ENCODE data around the gene DSCAM.

DNA sequence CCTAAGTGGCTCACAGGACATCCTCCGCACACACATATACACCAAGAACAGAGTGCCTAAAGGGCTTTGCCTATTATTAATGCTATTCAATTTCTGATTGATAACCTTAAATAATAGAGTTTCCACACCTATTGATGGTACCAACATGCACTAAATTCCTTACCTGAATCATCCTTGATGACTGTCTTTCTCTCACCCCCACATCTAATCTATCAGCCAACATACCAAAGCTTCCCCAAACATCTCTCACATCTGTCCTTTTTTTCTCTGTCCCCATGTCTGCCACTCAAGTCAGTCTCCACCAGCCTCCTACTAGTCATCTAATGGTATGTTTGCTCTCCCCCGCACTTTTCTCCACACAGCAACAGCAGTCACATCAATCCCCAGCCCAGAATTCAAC, 174.4 kb downstream of the DSCAM start:
- TF ChIP-seq POLR2A (IDR thresholded peaks at IDR 0.05) (no peak), POLR2AphosphoS5 (IDR thresholded peaks at IDR 0.05) (no peak), EP300 (IDR thresholded peaks at IDR 0.05) (no peak)
- TF ChIP-seq, protein P1, sequence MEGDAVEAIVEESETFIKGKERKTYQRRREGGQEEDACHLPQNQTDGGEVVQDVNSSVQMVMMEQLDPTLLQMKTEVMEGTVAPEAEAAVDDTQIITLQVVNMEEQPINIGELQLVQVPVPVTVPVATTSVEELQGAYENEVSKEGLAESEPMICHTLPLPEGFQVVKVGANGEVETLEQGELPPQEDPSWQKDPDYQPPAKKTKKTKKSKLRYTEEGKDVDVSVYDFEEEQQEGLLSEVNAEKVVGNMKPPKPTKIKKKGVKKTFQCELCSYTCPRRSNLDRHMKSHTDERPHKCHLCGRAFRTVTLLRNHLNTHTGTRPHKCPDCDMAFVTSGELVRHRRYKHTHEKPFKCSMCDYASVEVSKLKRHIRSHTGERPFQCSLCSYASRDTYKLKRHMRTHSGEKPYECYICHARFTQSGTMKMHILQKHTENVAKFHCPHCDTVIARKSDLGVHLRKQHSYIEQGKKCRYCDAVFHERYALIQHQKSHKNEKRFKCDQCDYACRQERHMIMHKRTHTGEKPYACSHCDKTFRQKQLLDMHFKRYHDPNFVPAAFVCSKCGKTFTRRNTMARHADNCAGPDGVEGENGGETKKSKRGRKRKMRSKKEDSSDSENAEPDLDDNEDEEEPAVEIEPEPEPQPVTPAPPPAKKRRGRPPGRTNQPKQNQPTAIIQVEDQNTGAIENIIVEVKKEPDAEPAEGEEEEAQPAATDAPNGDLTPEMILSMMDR (IDR thresholded peaks at IDR 0.05), result no peak
